HG02840 (cell line): ENCODE results near the gene CKMT1B.
"Not testable (repeated sequence)": the region's sequence is repeated elsewhere in the genome, so short reads cannot be mapped to it uniquely, and the experiment has no call there.

Experiments used
- ATAC-seq: cut with Tn5 transposase; IDR thresholded peaks from one replicate; pipeline ENCODE4 v1.9.1; 2021; ENCODE audit warnings: mild to moderate bottlenecking, moderate library complexity, moderate number of reproducible peaks; ENCODE audit not compliant: unreplicated experiment, low FRiP score

The CKMT1B gene

GRCh38 chr15:43626937-43627336 lies 33.1 kb downstream of the CKMT1B start:
- ATAC-seq: not testable (repeated sequence)

GRCh38 chr15:43638464-43639204 lies 44.8 kb downstream of the CKMT1B start:
- ATAC-seq: not testable (repeated sequence)
